HG03565 (cell line): Measurements from ENCODE around the gene COA5.

Experiments used
- ATAC-seq: cut with Tn5 transposase; IDR thresholded peaks from one replicate; pipeline ENCODE4 v1.9.1; 2021; ENCODE audit warnings: mild to moderate bottlenecking, moderate library complexity; ENCODE audit not compliant: unreplicated experiment

The COA5 gene, protein sequence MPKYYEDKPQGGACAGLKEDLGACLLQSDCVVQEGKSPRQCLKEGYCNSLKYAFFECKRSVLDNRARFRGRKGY

DNA sequence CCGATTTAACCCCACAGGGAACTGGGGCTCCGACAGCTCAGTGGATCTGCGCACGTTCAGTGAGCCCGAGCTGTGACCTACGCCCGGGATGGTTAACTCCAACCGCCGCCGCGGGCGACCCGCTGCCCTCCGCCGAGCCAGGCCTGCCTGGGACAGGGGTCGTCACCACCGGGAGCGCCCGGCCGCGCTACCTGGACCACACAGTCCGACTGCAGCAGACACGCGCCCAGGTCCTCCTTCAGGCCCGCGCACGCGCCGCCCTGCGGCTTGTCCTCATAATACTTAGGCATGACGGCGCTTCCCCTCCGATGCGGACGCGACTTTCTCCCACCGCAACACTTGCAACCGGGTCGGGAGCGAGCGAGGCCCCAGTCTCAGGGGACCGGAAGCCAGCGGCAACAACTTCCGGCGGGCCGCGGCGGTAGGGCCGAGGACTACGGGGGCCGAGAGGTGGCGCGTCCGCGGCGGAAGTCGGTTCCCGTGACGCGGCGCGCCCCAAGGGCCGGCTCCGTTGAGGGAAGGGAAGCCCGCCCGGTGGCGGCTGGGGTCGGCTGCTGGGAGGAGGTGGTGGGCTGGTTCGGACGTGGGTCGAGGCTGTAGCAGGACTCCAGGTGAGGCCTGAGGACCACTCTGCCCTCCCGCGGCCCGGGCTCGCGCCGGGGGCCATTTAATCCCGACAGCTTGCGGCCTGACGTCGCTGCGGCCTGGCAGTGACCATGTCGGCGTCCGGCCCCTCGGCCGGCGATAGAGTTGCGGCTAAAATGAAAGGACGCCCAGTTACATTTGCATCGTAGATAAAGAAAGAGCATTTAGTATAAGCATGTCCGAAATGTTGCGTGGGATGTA lies at the start of gene COA5, which contains the start of gene UNC50:
TSS of gene COA5 (minus strand) at position 397 of the 846 bp plus-strand sequence. CDS start at position 290, 107 bp downstream.
TSS of gene UNC50 (plus strand) at position 474 of the 846 bp plus-strand sequence. CDS start 1,171 bp downstream, outside the sequence.
- peak; percentile 83 for ATAC-seq

DNA sequence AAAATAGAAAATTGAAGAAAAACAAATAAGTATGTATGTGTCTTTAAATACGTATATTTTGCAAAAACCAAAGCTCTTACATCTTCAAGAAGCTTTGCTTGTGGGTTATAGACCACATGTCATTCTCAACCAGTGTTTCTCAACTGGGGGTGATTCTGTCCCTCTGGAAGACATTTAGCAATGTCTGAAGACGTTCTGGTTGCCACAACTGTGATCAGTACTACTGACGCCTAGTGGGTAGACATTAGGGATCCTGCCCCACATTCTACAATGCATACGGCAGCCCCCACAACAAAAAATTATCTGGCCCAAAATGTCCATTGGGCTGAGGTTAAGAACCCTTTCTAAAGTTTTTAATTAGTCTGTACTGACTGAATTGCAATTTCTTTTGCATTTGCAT lies 48.5 kb upstream of the COA5 start:
- no peak for ATAC-seq

DNA sequence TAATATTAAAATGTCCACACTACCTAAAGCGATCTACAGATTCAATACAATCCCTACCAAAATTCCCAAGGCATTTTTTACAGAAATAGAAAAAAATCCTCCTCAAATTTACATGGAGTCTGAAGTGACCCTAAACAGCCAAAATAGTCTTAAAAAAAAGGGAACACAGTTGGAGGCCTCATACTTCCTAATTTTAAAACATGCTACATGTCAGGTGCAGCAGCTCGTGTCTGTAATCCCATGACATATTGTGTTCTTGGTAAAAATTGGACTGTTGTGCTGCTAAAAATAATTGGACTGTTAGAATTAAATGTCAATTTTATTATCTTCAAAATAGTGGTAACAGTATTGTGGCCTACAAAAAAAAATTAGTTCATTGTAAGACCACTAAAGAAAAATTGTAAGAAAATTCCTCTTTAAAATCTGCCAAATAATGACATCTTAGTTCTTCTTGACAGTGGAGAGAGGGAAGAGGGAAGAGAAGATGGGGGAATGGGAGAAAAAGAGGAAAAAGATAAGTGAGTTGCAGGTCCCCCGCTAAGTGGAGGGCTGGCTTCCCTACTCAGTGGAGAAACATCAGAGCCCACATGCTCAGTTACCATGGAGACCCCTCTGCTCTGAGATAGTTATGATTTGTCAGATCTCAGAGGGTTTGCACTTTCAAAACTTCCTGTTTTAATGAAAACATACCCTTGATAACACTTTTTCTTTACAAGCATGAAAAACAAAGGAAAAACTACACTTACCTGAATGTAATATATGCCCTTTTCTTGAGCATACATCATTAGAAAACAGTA lies 46.6 kb upstream of the COA5 start:
- no peak for ATAC-seq

DNA sequence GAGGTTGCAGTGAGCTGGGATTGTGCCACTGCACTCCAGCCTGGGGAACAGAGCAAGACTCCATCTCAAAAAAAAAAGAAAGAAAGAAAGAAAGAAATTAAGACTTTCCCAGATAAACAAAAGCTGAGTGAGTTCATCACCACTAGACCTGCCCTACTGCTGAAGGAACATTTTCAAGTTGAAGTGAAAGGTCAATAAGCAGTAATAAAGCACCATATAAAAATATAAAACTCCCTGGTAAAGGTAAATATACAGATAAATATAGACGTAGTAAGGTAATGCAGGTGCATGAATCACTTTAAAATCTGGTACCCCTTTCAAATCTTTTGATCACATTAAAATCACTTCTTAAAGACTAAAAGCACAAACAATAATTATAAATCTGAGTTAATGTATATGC lies 42.7 kb upstream of the COA5 start:
- ATAC-seq, result no peak

DNA sequence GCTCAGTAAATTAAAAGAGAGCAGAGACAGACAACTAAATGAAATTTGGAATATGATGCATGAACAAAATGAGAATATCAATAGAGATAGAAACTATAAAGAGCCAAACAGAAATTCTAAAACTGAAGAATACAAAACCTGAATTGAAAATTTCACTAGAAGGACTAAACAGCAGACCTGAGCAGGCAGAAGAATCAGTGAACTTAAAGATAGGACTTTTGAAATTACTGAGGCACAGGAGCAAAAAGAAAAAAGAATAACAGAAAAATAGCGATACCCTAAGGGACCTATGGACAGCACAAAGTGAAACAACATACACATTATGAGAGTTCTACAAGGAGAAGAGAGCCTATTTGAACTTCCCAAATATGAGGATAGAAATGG lies 41.7 kb upstream of the COA5 start:
- no peak for ATAC-seq

DNA sequence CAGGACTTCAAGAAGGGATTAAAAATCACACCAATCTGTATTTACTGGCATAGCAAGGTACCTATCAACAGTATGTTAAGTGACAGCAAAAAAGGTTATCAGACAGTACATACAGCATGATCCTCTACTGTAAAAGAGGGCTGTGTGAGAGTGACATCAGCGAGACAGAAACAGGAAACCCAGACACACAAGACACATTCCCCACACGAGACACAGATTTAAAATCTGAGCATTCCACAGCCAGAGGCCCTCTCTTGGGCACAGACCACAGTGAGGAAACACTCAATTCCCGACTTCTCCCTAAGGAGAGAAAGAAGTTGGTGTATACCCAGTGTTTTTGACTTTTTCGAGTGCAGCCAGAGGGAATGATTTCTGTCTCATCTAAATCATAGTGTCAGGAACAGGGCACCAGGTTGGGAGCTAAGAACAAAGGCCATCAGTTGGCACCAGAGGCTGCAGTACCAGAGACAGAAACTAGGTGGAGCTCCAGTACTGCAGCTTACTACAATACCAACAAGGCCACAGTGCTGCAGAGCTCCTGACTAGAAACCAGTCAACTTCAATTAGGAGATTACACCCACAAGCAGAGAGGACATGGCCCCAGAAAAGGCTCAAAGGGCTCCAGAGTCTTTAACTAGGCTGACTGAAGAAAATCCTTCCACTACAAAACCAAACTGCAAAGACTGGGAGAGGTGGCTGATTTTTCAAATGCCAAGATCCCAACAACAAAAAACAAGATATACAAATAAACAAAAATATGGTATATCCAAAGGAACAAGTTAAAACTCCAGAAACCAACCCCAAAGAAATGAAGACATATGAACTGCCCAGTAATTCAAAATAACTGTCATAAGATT lies 41.1 kb upstream of the COA5 start:
- peak; percentile 77 for ATAC-seq

DNA sequence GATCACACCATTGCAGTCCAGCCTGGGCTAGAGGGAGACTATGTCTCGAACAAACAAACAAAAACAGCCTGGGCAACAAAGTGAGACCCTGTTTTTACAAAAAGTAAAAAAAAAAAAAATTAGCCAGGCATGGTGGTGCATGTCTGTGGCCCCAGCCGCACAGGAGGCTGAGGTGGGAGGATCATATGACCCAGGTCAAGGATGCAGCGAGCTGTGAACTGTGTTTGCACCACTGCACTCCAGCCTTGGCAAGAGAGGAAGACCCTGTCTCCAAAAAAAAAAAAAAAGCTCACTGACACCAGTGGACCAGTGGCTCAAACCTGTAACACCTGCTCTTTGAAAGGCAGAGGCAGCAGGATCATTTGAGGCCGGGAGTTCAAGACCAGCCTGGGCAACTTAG lies 40.1 kb upstream of the COA5 start:
- ATAC-seq, result no peak

DNA sequence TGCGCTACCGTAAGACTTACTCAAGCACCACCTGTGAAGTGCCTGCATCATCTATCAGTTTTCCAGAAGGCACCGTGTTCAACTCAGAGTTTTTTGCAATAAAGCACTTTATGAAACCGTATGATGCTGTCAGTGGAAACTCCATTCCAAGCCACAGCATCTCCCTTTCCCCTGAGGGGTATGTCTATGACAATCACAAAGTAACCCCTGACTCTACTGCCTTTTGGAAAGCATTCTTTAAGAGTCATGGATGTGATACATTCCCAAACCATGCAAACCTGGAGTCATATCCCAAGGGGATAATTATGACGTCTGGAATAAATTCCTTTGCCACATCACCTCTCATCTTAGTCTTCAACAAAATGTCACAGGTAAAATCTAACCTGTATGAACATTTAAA lies 39.3 kb upstream of the COA5 start:
- ATAC-seq, result no peak

DNA sequence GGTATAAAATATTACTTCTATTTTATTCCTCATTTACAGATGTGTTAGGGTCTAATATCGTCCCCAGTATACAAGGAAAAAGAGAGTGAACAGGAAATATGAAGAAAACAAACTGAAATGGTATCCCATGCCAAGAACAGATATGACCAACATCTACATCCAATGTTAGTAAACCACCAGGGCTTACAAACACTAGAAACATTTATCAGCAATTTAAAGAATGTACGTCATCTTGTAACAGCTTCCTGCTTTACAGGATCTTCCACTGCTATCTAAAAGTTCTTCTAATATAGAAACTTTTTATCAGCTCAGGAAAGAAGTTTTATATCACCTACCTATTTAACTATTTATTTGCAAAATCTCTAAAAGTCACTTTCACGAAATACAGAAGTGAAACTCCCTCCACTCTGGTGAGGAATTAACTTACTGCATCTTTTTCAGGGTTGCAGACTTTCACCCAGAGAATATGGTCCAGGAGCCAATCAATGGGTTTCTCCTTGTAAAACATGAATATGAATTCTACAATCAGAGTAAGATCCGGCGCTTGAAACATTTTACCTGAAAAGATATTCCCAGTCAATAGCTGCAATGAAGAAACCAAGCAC lies 35.3 kb upstream of the COA5 start:
- no peak for ATAC-seq

DNA sequence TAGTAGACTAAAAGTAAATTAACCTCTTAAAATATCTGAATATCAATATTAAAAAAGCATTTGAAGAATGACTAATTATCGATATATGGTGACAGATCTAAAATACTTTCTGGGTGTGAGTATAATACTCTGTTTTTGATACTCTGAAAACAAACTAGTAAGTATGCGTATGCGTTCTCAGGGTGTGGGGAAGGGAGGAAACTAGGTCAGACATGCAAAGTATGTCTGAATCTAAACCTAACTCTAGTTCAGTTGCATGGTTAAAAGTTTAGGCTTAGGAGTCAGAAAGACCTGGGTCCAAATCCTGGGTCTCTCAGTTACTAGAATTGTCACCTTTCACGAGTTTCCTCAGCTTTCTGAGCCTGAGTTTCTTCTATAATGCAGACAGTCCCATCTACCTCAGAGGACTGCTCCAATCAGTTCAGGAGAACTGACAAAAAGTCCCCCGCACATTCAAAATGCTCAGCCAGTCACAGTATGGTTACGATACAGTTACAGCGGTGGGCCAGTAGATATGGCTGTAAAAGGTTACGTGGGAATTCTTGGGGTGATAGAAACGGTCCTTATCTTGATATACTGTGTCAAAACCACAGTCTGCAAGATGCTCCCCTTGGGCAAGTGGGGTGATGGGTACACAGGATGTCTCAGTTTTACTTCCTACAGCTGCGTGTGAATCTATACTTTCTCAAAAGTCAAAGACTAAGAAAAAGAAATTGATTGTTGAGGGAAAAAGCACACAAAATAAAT lies 29.3 kb upstream of the COA5 start:
- ATAC-seq, result peak; percentile 73

DNA sequence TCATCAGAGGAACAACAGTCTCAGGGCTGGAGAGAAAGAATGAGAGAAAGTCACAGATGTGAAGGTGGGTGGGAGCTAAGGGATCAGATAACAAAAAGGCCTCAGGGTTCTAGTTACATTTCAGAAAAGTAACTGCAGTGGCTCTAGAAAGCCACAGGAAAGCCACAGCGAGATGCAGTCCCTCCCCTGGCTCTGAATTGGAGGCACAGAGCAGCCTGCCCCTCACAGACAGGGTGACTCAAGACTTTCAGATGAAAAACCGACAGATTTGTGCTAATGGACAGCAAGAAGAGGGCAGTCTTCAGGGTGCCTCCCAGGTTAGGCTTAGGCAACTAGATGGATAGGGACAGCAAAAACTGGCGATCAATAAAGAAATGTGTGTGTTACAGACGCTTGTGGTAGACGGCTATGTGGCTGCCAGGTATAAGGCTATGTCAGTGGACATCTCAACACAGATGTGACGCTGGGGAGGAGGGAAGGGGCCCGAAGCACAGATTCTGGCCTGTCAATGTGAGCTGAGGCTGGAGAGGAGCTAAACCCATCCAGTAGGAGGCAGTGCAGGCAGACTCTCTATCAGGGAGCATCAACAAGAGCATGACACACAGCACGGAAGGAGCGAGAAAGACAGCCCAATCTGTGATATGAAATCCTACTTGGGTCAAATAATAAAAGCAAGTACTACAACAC lies 26.2 kb upstream of the COA5 start:
- ATAC-seq, result no peak

DNA sequence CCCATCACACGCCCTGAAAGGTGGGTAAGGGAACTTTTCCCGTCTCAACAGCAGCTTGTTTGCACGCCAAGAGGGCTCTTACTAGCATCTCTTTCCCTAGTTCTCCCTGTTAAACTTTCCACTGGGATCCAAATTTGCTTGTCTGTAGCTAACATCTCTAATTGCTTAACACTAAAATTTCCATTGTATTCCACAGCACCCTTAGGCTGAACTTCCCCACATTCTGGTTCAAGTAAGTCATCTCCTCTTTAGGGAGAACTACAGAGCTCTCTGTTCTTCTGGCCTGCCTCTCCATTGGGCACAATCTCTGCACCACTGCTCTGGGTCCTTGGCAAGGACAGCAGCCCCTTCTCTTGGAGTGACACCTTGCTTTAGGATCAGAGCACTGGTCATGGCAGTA lies 24.0 kb upstream of the COA5 start:
- ATAC-seq, result no peak

DNA sequence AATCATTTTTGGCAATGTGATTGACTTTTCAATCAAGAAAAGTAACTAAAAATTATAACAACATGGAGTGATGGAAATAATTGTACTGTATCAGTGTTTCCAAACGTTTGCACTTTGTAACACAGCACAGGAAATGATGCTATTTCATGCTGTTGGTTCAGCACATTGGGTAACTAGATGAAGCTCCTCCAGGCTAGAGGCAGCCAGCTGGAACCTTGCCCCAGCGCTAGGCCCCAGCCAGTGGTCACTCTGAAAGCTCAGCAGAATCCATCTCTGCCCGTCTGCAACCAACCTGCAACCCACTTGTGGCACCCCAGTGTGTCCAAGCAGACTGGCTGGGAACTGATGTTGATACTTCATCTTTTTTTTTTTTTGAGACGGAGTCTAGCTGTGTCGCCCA lies 15.3 kb upstream of the COA5 start:
- no peak for ATAC-seq

DNA sequence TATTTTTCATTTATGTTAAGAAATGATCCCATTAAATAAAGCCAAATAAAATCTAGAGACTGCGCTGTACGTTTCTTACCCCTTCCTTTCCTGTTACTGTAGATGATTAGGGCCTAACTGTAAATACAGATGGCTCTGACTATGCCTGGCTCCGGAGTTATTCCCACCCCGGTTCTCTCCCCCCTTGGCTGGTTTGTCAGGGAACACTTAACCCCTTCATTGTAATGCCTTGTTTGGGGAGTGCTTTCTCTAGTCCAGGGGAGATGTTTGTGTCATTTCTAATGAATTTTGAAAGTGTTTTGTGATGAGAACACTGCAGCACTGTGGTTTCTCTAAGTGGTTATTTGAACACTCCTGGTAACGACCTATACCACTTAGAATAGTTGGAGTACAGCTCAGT lies 8.8 kb upstream of the COA5 start:
- no peak for ATAC-seq

DNA sequence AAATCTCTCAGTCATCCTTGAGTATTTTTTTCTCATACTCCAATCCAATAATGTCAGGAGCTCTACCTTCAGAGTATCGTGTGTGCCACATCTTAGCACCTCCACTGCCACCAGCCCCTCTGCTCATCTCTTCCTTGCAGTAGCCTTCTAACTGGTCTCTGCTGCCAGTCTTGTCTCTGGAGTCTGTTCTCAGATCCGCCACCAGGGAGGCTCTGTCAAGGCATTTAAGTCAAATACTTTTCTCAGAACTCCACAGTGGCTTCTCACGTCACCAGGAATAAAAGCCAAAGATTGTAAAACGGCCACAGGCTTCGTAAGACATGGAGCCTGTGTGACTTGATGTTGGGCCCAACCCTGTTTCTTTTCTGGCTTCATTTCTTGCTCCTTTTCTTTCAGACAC lies 7.2 kb upstream of the COA5 start:
- no peak for ATAC-seq

DNA sequence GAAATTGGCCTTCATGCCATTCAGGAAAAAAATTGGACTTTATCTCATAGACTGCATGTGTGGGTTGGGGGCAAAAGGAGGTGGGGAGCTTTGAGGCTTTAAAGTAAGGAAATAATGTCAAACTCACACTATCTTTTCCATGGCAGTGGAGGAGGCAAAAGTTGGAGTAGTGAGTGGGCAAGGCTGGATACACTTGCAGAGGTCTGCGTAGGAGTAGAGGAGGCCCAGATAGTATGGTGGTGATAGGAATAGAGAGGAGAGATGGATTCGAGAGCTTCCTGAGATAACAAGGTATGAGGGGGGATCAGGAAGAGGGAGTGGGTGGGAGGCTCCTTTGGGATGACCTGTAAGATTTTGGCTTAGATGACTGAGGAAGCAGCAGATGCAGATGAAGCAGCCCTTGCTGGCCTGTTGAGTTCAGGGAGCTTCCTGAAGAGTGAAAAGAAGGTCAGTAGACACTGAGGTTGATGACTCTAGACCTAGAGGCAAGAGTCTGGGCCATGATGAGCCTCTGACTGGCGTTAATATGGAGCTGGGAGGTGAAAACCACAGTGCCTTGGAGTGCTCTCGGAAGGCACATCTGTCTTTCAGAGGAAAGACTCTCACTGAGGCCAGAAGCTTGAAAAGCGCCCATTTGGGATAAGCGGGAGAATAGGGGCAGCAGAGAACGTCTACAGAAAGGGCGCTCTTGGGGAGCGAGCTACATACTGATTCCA lies 5.9 kb upstream of the COA5 start:
- ATAC-seq, result no peak

DNA sequence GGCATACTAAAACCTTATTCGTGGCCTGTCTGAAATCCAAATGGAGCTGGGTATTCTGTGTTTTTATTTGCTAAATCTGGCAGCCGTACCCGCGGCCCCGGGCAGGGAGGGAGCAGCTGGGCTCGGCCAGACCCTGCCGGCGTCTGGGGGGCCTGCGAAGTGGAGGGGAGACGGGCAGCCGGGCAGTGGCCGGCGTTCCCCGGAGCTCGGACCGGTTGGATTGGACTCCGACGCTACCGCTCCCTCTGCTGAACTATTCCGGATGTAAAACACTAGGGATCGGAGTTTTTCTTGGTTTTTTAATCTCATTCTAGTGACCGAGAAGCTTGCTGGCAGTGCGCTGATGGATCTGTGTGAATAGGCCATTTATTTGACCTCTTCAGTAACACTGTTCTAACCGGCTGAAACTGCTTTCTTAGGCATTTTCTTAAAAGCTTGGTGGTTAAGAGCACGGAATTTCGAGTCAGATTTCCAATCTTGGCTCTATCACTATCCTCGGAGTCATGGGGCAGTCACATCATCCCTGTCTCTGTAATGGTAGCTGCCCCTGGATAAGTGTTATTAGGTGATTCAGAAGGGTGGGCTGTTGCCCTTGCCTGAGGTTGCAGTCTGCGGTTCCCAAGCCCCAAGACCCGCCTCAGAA lies 771 bp upstream of the COA5 start:
- ATAC-seq, result no peak

DNA sequence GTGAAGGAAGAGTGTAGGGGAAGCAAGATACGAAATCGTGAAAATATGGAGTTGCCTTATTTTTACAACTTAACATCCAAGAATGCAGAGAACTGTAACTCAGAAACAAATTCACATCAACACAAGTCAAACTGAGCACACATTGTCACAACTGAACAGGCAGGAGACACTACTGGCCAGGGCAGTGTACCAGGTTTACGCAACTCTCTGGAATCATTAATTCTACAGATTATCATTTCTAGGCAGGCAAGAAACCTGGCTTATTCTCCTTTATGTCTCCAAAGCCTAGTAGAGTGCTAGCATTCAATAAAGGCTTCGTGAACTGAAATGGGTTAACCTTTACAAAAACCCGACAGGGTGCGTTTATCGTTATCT lies 584 bp downstream of the COA5 start:
- ATAC-seq, result no peak
